Middle frontal gyrus (tissue), 1 donor: ENCODE results near the gene TBC1D5.
"Not testable (repeated sequence)": the region's sequence is repeated elsewhere in the genome, so short reads cannot be mapped to it uniquely, and the experiment has no call there.

Source experiments
- DNase-seq: peaks from one replicate; pipeline ENCODE4 v3.0.0-alpha.2; 2015; ENCODE audit warnings: low spot score; ENCODE audit errors: extremely low spot score

The TBC1D5 gene

DNA sequence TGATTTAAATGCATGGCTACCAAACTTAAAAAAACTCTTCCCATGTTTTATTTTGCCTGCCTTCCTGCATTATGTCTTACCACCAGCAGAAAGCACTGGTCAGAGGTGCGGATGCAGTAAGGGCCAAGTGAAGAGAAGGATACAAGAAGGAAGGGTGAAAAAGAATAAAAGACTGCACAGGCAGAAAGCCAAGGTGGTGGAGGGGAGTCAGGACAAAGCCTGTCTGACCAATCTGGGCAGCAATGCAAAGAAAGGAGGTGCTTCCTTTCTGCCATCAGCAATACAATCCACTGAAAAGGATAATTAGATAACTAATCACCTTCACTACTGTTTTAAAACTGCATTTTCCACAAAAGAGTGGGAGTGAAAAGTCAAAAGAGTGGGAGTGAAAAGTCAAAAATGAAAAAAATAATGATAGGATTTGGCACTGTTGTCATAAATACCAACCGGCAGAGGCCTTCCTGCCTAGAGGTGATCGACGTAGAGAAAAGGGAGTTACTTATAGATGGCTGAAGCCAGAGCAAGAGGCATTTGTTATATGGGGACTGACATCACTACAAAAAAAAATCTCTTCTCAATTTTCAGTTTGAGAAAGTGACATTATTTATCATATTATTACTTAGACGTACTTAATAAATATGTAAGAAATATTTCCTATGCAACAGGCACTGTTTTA, 385.3 kb downstream of the TBC1D5 start:
- no peak for DNase-seq

DNA sequence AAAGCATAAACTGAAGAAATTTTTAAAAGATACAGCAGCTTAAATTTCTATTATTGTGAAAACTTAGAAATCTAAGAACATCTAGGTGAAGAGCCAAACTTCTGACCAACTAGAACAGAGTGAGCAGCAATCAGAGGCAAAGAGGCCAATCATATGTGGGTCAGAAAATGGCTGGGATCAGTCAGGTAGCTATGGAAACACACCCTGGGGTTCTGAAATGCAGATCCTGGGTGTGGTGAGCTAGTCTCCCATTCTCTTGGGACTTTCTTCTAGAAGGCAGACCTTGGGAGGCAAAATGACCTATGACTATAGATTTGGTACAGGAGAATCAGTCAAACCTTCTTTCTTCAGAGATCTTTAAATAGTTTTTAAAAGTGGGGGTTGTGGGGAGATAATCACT, 385.8 kb downstream of the TBC1D5 start:
- DNase-seq, result no peak

DNA sequence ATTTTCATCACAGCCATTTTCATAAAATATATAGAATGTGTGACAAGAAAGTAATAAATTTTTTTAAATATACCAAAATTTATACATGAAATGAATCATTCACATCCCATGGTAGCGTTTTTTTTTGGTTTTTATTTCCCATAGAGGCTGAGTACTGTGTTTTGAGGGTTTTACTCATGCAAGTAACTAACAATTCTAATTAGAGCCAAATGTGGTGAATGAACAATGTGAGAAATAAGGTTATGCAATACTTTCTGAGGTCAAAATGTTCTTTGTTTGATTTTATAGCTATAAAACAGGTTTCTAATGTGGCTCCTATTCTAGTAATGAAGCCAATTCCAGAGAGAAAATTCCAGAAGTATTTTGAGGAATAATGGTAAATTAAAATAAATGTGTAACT, 386.8 kb downstream of the TBC1D5 start:
- no peak for DNase-seq

DNA sequence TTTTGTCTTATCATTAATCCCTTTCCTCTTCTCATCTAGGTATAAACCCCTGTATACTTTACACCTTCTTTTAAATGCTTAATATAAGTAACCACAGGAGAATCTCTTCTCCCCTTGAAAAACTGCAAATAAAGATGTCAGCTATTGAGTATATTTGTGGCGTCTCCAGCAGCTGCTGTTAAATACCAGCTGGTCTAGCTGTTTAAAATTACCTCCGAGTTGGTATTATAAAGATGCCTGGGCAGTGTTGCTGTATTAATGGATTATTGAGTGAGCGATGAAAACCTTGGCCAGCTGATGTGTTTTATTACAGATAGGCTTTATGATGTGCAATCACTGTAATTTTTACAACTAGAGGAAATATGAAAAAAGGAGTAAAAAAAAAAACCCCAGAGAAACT, 388.1 kb downstream of the TBC1D5 start:
- no peak for DNase-seq

DNA sequence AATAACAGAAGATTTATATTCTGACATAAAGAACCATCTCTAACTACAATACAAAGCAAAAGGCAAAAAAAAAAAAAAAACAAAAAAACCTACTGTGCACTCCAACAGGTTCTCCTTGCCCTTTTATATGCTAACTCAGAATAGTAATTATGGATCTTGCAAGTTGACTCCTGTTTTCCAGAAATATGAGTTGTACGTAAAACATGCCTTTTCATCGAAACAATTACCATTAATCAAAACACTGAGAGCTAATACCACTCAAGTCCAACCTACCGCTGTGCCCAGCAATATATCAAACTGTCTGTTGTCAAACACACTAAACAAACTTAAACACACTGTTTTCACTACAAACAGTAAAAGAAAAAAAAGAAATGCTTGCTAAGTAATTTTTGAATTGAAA, 389.8 kb downstream of the TBC1D5 start:
- DNase-seq, result no peak

DNA sequence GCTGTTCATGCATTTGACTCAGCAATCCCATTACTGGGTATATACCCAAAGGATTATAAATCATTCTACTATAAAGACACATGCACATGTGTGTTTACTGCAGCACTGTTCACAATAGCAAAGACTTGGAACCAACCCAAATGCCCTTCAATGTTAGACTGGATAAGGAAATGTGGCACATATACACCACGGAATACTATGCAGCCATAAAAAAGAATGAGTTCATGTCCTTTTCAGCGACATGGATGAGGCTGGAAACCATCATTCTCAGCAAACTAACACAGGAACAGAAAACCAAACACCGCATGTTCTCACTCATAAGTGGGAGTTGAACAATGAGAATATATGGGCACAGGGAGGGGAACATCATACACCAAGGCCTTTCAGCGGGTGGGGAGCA, 391.2 kb downstream of the TBC1D5 start:
- not testable (repeated sequence) for DNase-seq

DNA sequence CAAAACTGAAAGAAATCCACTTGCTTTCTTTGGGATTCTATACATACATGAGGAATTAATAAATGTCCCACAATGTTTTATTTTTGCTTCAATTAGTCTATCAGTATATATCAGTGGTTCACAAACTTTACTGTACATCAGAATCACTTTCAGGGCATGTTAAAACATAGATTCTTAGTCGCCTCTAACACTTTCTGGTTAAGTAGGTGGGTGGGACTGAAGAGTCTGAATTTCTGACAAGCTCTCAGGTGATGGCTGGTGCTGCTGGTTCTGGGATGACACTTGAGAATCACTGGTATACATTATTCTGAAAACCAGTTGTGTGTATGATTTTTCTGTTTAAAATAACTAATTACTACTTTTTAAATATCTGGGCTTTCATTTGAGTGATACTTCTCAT, 393.3 kb downstream of the TBC1D5 start:
- DNase-seq, result no peak

DNA sequence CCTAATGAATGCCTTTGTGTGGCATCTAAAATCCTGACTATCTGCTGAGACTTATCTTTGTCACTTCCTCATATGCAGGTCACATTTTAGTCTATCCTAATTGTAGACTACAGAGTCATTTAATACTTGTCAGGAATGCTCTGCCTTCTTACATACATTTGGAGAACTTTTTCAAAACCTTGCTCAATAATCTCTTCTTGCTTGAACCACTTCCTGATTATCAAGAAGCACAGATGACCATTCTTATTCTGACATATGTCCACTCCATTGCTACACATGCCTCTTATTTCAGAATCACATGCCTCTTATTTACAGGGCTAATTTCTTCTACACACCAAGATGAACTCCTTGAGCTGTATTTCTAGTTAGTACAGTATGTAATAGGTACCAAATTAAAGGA, 400.3 kb downstream of the TBC1D5 start:
- no peak for DNase-seq

DNA sequence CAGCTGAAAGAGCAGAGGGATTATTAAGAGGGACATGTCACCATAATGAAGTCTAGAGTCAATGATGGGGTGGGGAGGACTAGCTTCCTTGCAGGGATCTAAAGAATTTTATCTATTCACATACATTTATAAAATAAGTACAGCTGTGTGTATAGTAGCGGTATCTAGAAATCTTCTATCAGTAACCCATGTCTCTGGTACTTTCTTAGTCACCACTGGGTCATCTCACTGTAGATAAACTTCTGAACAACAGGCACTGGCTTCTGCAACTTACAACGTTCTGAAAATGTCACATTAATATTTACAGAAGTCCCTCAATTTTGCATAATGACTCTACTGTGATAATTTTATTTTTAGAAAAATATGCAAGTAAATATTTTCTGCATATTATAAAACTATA, 401.7 kb downstream of the TBC1D5 start:
- no peak for DNase-seq

DNA sequence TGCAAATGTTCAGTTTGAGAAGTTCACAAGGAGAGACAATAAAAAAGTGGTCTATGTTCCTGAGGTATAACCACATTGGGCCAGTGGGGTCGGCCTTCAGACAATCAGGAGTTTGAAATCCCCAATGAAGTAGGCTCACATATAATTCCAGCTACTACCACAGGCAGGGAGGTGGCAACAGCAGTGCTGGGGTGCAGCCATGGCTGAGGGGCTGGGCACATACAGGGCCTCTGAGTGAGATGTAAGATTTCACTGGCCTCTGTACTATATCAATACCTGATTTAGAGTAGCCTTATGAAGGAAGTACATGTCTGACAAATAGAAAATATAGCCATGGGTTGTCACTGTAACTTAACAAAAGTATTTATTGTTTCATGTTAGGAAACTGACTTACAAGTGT, 402.2 kb downstream of the TBC1D5 start:
- DNase-seq, result no peak

DNA sequence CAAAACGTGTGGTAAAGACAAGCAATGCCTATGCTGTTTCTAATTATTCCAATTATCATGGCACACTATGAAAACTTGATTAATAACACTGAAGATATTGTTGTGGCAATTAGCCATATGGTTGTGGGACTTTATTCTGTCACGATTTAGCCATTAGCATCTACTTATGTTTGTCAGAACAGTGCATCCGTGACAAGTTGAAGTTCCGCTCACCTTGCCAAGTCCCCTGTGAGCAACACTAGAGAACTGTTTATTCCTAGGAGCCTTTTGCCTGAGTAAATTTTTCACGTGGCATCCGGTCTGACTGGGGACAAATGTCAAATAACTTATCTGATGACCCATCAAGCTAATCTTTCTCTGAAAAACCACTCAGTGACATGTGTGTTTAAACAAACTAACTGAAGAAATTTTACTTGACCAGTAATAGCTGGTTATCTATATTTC, 403.3 kb downstream of the TBC1D5 start:
- DNase-seq, result no peak

DNA sequence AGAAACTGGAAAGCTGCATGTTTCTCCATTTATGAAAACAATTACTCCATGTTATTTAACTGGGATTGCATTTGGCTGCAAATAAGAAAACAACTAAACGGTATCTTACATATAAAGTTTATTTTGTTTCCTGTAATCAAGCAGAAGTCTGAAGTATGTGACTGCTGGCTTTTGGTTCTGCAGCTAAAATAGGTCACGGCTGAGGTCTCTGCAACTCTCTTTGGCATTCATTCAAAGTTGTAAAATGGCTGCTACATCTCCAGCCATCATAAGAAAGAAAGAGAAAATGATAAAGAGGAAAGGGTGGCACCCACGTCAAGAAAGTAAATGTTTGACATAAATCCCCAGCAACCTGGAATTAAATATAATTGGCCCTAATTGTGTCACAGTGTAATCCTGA, 406.1 kb downstream of the TBC1D5 start:
- DNase-seq, result no peak

DNA sequence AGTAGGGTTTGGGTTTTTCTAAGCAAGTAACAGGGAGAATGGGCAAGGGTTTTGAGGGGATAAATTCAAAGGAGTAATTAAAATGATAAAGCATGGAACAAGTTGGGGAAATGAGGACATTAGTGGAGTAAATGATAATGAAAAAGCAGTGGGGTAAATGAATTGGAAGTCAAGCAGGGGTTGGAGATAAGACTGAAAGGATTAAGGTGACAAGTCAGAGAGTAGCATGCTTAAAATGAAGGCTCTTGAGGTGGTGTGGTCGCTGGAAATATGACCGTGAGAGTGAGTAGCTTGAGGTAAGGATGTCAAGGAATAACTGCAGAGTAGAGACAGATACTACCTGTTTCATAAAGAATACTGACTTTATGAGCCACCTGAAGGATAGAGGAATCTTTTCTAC, 408.5 kb downstream of the TBC1D5 start:
- DNase-seq, result no peak

DNA sequence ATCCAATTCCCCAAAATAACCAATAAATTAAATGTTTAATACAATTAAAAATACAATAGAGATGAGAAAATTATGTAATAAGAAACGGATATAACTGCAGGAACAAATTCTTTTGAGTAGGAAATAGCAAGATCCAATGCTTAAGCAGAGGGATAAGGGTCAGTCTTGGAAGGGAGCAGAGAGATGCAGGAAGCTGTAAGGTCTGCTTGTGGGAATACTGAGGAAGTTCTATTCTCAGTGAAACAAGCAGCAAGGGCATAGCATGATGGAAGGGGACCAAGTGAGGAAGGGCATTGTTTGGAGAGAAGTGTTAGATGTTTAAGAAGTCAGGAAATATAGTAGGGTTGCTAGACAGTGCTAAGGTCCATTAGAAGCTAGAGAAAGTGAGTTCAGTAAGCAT, 409.0 kb downstream of the TBC1D5 start:
- no peak for DNase-seq

DNA sequence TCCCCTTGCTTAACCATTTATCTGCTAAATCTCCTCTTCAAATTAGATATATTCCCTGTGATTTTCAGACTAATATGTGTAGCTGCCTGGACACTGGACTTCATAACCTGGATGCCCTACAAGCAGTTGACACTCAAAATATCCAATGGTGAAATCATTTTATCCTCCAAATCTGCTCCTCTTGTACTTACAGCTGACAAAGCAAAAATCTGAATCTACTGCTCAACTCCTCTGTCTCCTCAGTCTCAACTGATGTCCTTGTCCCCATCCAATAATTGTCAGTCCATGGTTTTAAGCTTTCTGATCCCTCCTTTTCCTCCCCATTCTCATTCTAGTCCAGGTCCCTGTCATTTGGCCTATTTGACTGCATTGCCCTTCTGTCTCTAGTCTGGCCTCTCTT, 411.8 kb downstream of the TBC1D5 start:
- DNase-seq, result no peak

DNA sequence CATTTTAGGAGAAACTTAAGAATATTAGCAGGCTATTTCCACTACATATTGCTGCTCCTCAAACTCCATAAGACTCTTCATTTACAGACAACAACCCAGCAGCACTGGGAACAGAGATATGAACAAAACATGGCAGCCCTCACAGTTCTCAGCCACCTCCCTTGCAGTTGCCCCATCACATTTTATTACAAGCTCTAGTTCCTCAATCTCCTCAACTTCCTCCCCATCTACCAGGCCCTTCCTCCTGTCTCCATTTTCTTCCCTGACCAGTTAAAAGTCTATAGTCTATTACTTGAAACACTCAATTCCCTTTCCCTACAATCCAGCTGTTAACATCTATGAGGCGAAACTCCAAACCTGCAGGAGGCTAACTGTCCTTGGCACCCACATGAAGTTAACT, 412.5 kb downstream of the TBC1D5 start:
- no peak for DNase-seq

DNA sequence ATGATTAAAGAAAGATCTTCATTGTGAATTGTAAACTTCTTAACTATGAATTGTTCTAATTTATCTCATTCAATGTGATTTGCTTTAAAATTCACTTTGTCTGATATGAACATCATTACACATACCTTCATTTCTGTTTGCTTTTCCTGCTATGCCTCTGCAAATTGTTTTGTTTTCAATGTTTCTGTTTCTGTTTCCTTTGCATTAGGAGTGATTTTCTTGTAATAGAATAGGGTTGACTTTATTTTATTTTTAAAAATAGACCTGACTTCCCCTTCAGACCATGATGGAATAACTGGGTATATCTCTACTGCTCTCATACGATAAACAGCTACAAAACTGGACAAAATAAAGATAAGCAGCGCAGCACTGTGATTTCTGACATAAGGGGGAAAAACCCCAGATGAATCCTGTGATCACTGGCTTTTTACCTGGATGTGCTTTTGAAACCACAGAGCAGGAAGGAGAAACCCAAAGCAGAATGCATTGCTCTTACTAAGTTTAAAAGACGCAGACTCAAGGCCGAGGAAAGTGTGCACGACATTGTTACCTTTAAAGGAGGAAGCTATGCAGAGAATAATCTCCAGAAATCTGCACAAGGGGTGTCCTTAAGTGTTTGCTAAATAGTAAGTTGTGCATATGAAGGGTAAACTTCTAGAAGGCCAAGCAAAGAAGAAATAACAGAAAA, 420.2 kb downstream of the TBC1D5 start:
- no peak for DNase-seq

DNA sequence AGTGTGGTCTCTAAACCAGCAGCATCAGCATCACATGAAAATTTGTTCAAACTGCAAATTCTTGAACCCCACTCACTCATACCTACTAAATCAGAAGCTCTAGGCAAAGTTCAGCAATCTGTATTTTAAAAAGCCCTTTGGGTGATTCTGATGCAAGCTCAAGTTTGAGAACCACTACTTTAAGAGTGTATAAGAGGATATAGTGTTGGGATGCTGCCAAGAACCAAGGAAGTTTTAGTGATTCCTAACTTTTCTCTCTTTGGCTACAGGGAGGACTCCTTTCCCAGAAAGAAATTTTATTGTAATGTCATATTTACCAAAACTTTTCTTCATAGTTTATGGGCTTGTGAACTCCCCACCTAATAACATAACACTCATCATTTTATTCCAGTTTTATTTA, 422.2 kb downstream of the TBC1D5 start:
- DNase-seq, result no peak

DNA sequence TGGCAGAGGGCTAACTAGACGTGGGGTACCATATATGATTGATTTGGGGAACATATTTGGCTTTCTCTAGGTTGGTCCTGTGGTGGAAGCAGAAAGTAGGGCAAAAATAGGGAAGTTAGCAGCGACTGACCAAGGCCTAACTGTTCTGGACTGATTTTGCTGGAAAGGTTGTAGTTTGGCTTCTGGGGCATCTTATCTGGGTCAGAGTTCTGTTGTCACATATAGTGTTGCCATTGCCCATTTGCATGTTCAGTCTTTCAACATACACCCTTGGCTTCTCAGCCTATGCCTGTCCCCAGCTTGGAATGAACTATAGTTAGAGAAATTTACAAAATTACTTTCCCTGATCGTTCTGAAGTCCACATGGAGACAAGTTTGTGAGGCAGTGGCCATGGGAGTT, 426.5 kb downstream of the TBC1D5 start:
- no peak for DNase-seq

DNA sequence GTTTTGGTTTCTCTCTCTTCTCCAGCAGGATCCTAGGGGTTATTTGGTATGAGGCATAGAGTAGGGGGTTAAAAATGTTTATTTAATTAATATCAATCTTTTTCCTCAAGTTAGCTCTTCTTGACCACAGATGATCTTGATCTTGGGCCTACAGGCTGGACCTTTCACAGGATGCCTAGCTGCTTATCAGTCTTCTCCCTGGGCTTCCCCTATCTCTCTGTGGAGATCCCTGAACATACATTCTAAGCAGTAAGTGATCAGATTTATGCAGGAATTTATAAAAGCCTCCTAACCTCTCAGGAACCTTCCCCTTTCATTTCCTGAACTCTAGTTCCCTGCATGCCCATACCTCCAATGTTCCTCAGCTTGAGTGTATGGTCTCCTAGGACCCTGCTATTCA, 428.3 kb downstream of the TBC1D5 start:
- no peak for DNase-seq

DNA sequence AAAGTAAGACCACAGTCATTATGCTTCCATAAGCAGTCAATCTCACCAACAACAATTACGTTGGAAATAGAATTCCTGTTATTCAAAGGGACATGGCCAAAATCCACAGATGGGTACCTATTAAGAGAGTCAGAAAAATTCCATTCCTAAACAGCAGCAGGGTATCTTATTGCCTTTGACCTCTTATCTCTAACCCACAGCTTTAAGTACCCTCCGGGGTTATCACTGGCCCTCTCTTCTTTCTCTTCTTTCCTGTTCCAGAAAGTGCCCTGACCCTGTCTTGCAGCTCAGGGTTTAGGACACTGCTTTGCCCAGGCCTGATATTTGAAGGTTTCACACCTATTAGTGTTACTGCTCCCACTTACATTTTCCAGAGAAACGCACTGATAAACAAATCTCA, 428.7 kb downstream of the TBC1D5 start:
- DNase-seq, result no peak

DNA sequence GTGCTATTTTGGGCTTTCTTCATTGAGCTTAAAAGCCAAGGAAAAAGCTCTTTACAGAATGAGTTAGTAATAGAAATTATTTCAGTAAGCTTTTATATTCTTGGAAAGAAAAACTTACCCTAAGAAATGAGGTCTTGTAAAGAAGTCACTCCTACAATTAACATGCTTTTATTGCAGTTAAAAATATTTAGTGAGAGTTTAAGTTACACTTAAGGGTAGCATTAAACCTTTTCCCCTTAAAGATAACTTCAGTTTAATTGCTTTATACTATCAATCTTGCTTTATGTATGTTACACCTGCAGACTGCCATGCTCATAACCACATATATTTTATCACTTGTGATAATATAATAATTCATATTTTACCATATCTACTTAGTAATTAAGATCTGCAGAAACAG, 431.4 kb downstream of the TBC1D5 start:
- no peak for DNase-seq

DNA sequence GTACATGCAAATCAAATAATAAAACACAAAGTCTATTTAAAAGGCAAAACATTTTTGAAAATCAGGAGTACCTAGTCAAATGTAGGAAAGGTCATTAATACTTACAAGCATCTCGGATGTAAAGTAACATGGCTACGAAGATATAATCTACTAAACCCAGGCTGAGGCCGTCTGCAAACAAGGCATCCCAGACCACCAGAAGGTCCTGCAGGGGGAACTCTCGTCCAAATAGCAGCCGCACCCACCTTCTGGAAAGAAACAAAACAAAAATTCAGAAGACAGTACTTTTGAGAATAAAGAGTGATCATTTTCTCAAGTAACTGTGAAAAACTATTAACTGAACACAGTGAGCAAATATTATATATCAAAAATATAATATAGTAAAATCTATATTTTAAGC, 434.5 kb downstream of the TBC1D5 start:
- DNase-seq, result no peak
